Measurements from ENCODE around the gene AGO3.

DNA sequence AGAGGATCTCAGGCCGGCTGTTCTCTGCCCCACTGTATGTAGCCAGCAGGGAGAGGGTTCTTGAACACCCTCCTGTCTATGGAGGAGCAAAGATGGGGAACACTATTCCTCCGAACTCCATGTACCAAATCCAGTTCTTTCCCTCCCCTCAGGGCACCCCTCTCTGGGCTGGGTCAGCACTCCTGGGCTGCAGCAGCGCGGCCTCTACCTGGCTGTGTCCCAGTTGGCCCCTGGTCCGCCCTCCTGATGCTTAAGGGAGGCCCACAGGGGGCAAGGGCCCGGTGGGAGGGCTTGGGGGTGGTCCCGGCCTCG is 157.3 kb downstream of the AGO3 start:
- TF ChIP-seq CTBP1 (IDR thresholded peaks at IDR 0.05; ENCODE audit: borderline replicate concordance) (no peak), SP1 (IDR thresholded peaks at IDR 0.05) (no peak), TARDBP (IDR thresholded peaks at IDR 0.05) (no peak), FOXK2 (IDR thresholded peaks at IDR 0.05) (no peak), FOXA1 (IDR thresholded peaks at IDR 0.05) (no peak), ARNT (IDR thresholded peaks at IDR 0.05) (no peak), SUZ12 (IDR thresholded peaks at IDR 0.05) (no peak), FOXM1 (IDR thresholded peaks at IDR 0.05; ENCODE audit: borderline replicate concordance) (no peak)
